T-helper 1 cell treated with Interleukin-12 subunit alpha and Interleukin-12 subunit beta and Interleukin-4 antibody, amounts not matched to agents 30 ng/mL and 1 ng/mL, for 36 hours (primary cell): ENCODE data around the gene CA5B. TPM values are rescaled to one million over a fixed set of nuclear protein-coding genes. Genes with fewer than 3 reads are reported as not detected.

Experiments used
- intact Hi-C: fragments of 100-400 bp; cut with micrococcal nuclease; formaldehyde crosslinking; loops from one replicate; pipeline ENCODE4 v1.15.1; 2024
- total RNA-seq: library from RNA; stranded (reverse); gene quantifications from 2 replicates; pipeline ENCODE4 v1.2.3, GENCODE V29; 2022

Gene CA5B
- total RNA-seq, 1 donor from 2014 or later = 10.2 TPM

GRCh38 chrX:15747626-15748173 lies 9.6 kb downstream of the CA5B start:
- intact Hi-C loops = no loop called here

DNA sequence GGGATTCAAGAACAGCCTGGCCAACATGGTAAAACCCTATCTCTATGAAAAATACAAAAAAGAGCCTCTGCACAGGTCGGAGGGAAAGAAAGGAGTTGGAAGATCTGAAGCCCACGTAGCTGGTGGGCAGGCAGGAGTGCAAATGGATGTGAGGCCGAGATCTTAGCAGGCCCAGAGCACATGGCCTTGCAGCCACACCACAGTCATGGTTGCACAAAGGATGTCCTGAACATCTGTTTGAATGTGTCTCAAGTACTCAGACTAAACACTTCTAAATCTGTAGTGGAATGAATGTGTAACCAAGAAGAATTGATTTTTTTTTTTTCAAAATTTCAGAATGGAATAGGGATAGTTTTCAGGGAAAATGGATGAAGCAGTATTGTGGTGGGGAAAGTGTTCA lies 10.8 kb downstream of the CA5B start:
- intact Hi-C loops = no loop called here

DNA sequence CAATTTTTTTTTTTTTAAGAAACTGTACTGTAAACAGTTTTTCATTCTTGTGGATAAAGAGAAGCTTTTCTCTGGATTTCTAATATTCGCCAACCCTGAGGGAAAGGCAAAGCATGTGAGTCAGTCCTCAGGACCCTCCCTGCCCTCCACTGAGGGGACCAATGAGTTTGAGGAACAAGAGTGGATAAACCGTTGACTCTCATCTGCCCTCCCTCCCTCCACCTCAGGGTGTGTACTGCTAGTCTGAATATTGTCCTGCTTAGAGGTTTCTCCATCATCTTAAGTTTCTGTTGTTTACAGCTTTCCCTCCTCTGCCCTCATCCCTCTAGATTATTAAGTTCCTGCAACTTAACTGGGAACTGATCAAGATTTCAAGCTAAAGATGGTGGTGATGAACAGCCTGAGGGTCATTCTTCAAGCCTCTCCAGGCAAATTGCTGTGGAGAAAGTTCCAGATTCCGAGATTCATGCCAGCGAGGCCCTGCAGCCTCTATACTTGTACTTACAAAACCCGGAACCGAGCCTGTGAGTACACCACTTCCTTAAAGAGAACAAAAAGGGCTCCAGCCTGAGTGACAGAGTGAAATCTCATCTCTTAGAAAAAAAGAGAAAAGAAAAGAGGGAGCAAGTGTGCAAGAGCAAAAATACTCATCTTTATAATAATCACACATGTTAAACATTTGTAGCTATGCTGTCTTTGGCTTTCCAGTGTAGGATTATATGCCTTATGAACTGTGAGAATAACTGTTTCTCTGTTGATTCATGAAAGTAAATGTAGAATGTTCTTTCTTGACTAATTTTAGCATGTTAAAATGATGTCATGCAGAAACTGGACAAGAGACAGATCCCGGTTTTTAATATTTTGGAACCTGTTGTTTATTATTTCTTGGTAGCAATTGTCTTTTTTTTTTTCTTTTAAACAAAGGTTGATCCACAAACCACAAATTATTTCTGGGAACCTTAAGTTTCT lies 11.9 kb downstream of the CA5B start:
- intact Hi-C loops = loop anchor here (1.0 to 5.0 kb wide), 3 partner anchors 12 to 413 kb away; partner anchors contain the start of genes CA5B and PIGA

DNA sequence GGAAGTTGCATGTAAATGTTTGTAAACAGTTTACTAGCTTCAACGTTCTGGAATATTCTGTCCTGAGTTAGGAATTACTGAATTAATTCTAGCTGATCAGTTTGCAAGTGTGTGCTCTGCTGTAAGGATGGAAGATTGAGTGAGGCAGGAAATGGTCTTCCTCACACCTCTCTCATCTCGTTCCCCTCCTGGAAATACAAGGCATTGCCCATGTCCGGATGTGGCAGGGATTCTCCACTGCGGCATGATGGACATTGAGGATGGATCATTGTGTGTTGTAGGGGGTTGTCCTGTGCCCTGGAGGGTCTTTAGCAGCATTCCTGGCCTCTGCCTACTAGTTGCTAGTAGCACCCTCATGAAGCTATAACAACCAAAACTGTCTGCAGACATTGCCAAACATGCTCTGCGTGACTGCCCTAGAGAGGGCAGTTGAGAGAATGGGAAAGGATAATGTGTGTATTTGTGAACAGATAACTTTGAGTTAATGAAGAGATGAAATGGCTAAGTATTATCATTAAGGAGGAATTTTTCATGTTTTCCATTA lies 12.6 kb downstream of the CA5B start:
- intact Hi-C loops = loop anchor here (1.0 to 5.0 kb wide), 7 partner anchors 12 to 969 kb away; partner anchors contain the start of genes CA5B, PIGA, SYAP1 and ZRSR2

DNA sequence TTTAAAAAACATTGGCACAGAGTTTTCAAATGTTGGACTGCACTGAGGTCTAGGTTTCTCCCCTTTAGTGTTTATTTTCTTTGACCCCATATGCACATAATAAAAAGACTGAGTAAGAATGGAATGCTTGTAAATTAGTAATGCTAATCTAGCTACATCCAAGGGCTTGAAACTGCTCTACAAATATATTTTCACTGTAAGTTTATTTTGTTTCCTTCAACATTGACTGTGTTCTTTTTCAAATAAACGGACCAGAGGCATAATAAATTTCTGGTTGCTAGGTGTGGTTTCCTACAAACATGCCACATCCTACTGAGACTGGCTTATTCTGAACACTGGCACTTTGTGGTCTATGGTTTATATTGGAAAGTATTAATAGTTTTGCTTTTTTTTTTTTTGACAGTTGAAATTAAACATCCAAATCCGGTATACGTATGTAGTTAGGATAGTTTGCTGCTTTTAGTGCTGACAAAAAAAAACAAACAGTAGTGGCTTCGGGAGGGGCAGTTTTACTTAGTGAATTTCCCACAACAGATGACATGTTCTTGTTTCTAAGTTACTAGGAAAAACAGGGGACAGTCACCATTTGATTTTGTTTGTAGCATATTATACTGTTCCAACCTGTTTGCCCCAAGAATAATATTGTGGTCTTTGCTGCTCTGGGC lies 13.2 kb downstream of the CA5B start:
- intact Hi-C loops = loop anchor here (1.0 to 5.0 kb wide), 6 partner anchors 39 to 968 kb away; partner anchors contain the start of genes PIGA, SYAP1 and ZRSR2

DNA sequence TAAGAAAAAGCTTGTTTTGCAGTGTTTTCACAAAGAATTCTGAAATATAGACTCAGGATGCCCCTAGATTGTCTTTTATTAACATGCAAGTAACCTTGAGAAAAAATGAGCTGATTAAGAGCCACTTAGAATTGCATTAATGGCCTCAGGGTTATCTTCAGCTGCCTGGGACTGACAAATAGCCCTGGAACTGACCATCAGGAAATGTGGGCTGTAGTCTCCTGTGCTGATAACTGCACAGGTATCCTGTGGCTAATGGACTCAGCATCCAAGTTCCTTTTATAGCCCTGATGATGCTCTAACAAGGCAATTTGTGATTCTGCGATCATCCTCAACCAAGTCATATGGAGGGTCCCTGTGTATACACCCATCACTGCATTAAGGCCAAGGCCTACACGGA lies 17.0 kb downstream of the CA5B start:
- intact Hi-C loops = no loop called here

- intact Hi-C loops = no loop called here
Observed at GRCh38 chrX:15758140-15758539, 20.1 kb downstream of the CA5B start.

- intact Hi-C loops = loop anchor here (2.0 kb wide), 2 partner anchors 73 to 677 kb away; no protein-coding TSS in a partner anchor
Observed at GRCh38 chrX:15759886-15760285, 21.8 kb downstream of the CA5B start.

GRCh38 chrX:15761564-15762191 lies 23.6 kb downstream of the CA5B start:
- intact Hi-C loops = loop anchor here (1.0 to 2.0 kb wide), 10 partner anchors 29 to 934 kb away; partner anchors contain the start of genes GRPR and ZRSR2

- intact Hi-C loops = no loop called here
Observed at GRCh38 chrX:15769300-15769954, 31.4 kb downstream of the CA5B start.

DNA sequence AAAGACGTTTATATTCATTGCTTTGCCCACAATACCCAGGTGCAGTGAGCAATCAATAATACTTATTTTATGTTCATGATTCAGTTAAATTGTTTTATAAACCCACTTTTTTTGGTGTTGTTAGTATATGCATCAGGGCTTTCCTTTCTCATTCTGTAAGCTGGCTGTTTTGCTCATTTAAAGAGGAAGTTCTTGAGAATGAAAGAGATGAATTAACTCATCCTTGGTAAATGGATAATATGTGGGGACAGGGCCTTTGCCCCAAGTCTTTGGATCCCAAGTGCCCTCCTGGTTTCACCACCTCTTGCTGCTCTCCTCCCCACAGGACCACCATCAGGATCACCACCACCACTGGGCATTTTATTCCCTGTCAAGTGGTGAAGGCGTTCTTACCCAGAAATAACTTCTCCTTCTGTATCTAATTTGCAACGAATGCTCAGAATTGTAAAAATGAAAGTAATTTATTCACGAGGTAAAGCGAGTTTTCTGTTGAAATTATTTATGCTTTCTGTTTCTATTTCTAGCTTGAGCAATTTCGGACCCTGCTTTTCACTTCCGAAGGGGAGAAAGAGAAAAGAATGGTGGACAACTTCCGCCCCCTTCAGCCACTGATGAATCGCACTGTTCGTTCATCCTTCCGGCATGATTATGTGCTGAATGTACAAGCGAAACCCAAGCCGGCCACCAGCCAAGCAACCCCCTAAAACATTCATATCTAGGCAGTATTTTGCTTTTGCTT lies 44.1 kb downstream of the CA5B start:
- intact Hi-C loops = loop anchor here (1.0 to 2.0 kb wide), 2 partner anchors 8 to 107 kb away; partner anchors contain the start of gene ZRSR2

- intact Hi-C loops = no loop called here
Observed at GRCh38 chrX:15785176-15785750, 47.2 kb downstream of the CA5B start.

DNA sequence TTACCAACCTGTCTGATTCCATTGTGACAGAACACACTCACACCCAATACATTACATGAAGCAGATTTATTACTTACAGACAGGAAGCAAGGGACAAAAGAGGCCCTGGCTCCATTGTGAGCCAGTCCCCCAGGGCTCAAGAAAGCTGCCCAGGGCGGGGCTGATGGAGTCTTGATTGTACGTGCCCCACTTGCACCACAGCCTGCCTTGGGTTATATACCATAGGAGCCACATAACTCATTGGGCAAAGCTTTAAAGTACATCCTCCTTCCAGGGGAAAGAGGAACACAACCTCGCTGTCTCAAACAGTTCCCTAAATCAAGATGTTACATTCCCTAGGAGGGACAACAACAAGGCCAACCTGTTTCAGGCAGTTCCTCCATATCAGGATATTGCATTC lies 48.8 kb downstream of the CA5B start:
- intact Hi-C loops = no loop called here

DNA sequence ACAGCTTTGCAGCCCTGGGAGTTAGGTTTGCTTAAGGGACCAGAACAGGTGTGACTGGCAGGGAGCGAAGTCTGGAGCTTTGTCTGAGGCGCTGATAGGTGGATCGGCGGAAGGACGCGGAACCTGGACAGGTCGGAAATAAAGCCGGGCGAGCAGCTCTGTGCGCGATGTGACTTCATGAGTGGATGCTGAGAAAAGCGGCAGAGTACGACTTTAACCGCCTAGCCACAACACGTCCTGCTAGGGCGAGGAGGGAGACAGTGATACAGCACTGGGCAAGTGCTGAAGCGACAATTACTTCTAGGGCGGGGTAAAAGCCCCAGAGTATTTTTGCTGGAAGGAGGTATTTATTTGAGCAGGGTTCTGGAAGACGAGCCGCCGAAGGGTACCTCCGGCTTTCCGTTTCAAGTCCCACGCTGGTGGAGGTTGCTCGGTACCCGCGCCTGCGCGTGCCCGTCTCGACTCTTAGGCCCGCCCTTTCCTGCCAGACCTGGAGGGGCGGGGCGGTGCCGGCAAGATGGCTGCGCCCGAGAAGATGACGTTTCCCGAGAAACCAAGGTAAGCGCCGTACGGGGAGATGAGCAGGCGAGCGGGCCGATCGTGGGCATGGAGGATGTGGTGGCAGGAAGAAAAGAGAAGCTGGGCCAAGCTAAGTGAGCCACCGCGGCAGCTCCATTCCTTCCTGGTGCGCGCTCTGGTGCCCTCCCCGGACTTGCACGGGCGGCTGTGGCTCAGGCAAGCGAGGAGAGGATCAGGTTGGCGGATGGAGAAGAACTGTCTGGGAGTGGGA lies 52.1 kb downstream of the CA5B start, which contains the start of gene ZRSR2:
ZRSR2 (plus strand) TSS at position 506 of the 790 bp plus-strand sequence; CDS start at position 518, 12 bp downstream.
- intact Hi-C loops = loop anchor here (1.0 to 2.0 kb wide), 13 partner anchors 8 to 1080 kb away; partner anchors contain the start of genes CA5B, PIGA, PIR and RBBP7

- intact Hi-C loops = loop anchor here (1.0 to 2.0 kb wide), 13 partner anchors 9 to 1079 kb away; partner anchors contain the start of genes CA5B, PIGA, PIR and RBBP7
Observed at GRCh38 chrX:15790769-15791290, 52.8 kb downstream of the CA5B start.

GRCh38 chrX:15797707-15798106 lies 59.6 kb downstream of the CA5B start:
- intact Hi-C loops = no loop called here

DNA sequence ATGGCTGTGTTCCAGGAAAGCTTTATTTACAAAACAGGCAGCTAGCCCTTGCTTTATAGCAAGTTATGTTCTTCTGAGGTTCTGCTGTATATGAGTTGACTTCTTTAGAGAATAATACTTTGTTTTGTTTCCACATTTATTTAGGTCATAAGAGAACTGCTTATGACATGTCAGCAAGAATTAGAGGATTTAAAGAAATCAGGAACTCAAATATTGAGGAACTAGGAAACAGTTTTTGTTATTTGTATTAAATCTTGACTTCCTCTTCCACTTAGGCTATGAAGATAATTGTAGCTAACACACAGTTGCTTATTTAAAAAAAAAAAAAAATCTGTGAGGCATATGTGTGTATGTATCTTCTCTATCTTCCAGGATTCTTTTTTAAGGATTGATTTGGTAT lies 66.5 kb downstream of the CA5B start:
- intact Hi-C loops = no loop called here

GRCh38 chrX:15808254-15808653 lies 70.2 kb downstream of the CA5B start:
- intact Hi-C loops = no loop called here
